Left ventricle myocardium inferior (tissue), 1 donor: ENCODE results near the gene FAM171A2. TPM values are rescaled to one million over a fixed set of nuclear protein-coding genes. Genes with fewer than 3 reads are reported as not detected.
"Not testable (repeated sequence)": the region's sequence is repeated elsewhere in the genome, so short reads cannot be mapped to it uniquely, and the experiment has no call there.

Experiments used
- DNase-seq: peaks from one replicate; pipeline ENCODE4 v3.0.0-alpha.2; 2020
- H3K27ac ChIP-seq: fragments of 200-600 bp; replicated peaks from 2 replicates; pipeline ENCODE4 v1.8.0; 2021
- H3K27me3 ChIP-seq: fragments of 200-600 bp; 2 replicates; pipeline ENCODE4 v1.8.0; 2021; ENCODE audit warnings: low read depth
- H3K36me3 ChIP-seq: fragments of 200-600 bp; 2 replicates; pipeline ENCODE4 v1.8.0; 2021
- H3K4me1 ChIP-seq: fragments of 200-600 bp; 2 replicates; pipeline ENCODE4 v1.8.0; 2021
- H3K4me3 ChIP-seq: fragments of 200-600 bp; 2 replicates; pipeline ENCODE4 v1.8.0; 2021; ENCODE audit warnings: mild to moderate bottlenecking, moderate library complexity
- H3K9me3 ChIP-seq: fragments of 200-600 bp; replicated peaks from 2 replicates; pipeline ENCODE4 v1.8.0; 2021
- CTCF ChIP-seq: fragments of 200-600 bp; IDR thresholded peaks from 2 replicates; pipeline ENCODE4 v1.8.0; 2021; ENCODE audit warnings: antibody characterized with exemption, mild to moderate bottlenecking, borderline replicate concordance
- intact Hi-C: fragments of 100-400 bp; cut with micrococcal nuclease; formaldehyde crosslinking; loops from one replicate; pipeline ENCODE4 v1.11.0; 2022
- total RNA-seq: library from RNA; stranded (reverse); fragmentation: NEBNext Ultra II Directional; extraction: Animal tissue kit (Norgen Biotek cat#: 25700); gene quantifications from one replicate; pipeline ENCODE4 v1.2.1, GENCODE V29; 2021
- donor health status: DM: no; HTN: yes; CAD: no; lungs with severe emphysema.

The FAM171A2 gene
- total RNA-seq, 1 donor from 2014 or later = 0.55 TPM

- intact Hi-C loops = no loop called here
- Histone ChIP-seq H3K36me3 (peaks cover 38% of the 10 kb centered on the region), H3K4me1 (peaks cover 26% of the 10 kb centered on the region), H3K27ac (no peak overlapping the region), H3K27me3 (no peaks in the 10 kb centered on the region), H3K4me3 (no peak overlapping the region), H3K9me3 (no peaks in the 10 kb centered on the region)
- TF ChIP-seq CTCF = no peak
- no peak for DNase-seq
Measured at GRCh38 chr17:44348234-44348987, 15.2 kb downstream of the FAM171A2 start.

- H3K9me3 ChIP-seq, DNase-seq, intact Hi-C loops, H3K27ac ChIP-seq, H3K4me3 ChIP-seq, H3K27me3 ChIP-seq: not testable (repeated sequence)
- Histone ChIP-seq H3K36me3 (peaks cover 32% of the 10 kb centered on the region), H3K4me1 (peaks cover 26% of the 10 kb centered on the region)
Measured at GRCh38 chr17:44347206-44348055, 16.2 kb downstream of the FAM171A2 start.

GRCh38 chr17:44346064-44346844 lies 17.4 kb downstream of the FAM171A2 start:
- no peak for TF ChIP-seq CTCF
- Histone ChIP-seq H3K4me3 (peak overlapping the region; percentile 84), H3K9me3 (no peaks in the 10 kb centered on the region), H3K27me3 (no peaks in the 10 kb centered on the region), H3K4me1 (peaks cover 26% of the 10 kb centered on the region), H3K36me3 (peaks cover 20% of the 10 kb centered on the region), H3K27ac (peak overlapping the region; percentile 91)
- intact Hi-C loops = no loop called here
- no peak for DNase-seq

- H3K9me3 ChIP-seq = no peaks in the 10 kb centered on the region
- H3K27ac ChIP-seq = peak overlapping the region; percentile 91
- intact Hi-C loops = no loop called here
- peaks cover 26% of the 10 kb centered on the region for H3K4me1 ChIP-seq
- H3K4me3 ChIP-seq = peak overlapping the region; percentile 84
- DNase-seq = no peak
- no peaks in the 10 kb centered on the region for H3K27me3 ChIP-seq
- peak; percentile 55 for TF ChIP-seq CTCF
- peaks cover 13% of the 10 kb centered on the region for H3K36me3 ChIP-seq
Measured at GRCh38 chr17:44345454-44346026, 18.1 kb downstream of the FAM171A2 start.

- Histone ChIP-seq H3K9me3 (no peaks in the 10 kb centered on the region), H3K27ac (peak within 1 kb of the TSS; percentile 91), H3K4me3 (peak within 1 kb of the TSS; percentile 84), H3K27me3 (no peaks in the 10 kb centered on the region), H3K4me1 (peaks cover 26% of the 10 kb centered on the region), H3K36me3 (peaks cover 9% of the 10 kb centered on the region)
- intact Hi-C loops = no loop called here
- DNase-seq = peak; percentile 91
- TF ChIP-seq CTCF = no peak
Measured at GRCh38 chr17:44344939-44345453, 18.7 kb downstream of the FAM171A2 start, which contains the start of gene GRN. GRN (plus strand) TSS chr17:44345302; CDS start chr17:44349165, 3,863 bp downstream.
